Activated naive CD8-positive, alpha-beta T cell (primary cell): Measurements from ENCODE around the gene PLA2G2C.

ENCODE experiments used
- H3K27ac Mint-ChIP-seq: one replicate; pipeline ENCODE4 v1.8.0; 2021; ENCODE audit warnings: mixed read lengths
- H3K27me3 Mint-ChIP-seq: one replicate; pipeline ENCODE4 v1.8.0; 2021; ENCODE audit warnings: mixed read lengths
- H3K36me3 Mint-ChIP-seq: one replicate; pipeline ENCODE4 v1.8.0; 2021; ENCODE audit warnings: mixed read lengths
- H3K4me1 Mint-ChIP-seq: one replicate; pipeline ENCODE4 v1.8.0; 2021; ENCODE audit warnings: low read depth, mixed read lengths
- H3K4me3 Mint-ChIP-seq: one replicate; pipeline ENCODE4 v1.8.0; 2021; ENCODE audit warnings: mild to moderate bottlenecking, mixed read lengths
- H3K9me3 Mint-ChIP-seq: one replicate; pipeline ENCODE4 v1.8.0; 2021; ENCODE audit warnings: low read depth, mixed read lengths

Gene PLA2G2C

DNA sequence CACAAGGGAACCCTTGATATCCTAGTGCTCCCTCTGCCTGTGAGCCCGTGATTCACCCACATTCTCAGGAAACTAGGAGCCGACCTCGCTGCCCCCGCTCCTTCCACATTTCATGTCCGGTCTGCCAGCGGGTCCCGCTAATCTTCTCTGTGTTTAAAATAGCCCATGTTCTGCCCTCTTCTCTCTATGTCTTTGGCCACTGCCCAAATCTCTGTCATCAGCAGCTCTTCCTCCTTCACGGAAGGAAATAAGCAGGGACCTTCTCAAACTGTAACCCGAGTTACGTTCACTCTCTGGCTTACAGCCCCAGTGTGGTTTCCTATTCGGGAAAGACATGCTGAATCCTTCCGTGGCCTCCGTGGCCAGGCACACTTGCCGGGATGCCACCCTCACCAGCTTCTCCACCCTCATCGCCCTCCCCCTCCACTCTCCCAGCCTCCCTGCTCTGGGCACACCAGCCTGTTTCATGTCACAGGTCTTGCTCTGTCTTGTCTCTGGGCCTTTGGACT is 21.6 kb downstream of the PLA2G2C start:
- H3K27me3 Mint-ChIP-seq, result peaks cover 3% of the 10 kb centered on the region
- peaks cover 14% of the 10 kb centered on the region for H3K9me3 Mint-ChIP-seq
- H3K27ac Mint-ChIP-seq, result no peak overlapping the region
- peaks cover 12% of the 10 kb centered on the region for H3K36me3 Mint-ChIP-seq
- no peak overlapping the region for H3K4me3 Mint-ChIP-seq
- H3K4me1 Mint-ChIP-seq, result no peaks in the 10 kb centered on the region

DNA sequence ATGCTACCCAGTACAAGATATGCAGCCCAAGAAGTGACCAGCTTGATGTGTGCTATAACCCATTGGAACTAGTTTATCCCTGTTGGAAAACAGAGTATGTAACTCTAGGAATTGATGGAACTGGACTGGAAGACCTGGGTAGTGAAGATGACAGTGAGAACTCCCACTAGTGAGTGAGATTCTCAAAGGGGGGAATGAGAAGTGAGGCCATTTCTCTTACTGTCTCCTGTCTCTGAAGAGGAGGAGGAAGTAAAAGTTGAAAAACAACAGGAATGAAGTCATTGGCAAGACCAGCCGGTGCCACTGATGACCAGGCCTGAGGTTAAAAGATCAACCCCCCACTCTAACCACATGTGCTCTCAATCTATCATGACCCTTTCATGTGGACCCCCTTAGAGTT is 26.3 kb downstream of the PLA2G2C start:
- Mint-ChIP-seq H3K4me1 (no peaks in the 10 kb centered on the region), H3K27me3 (peaks cover under 1% of the 10 kb centered on the region), H3K27ac (no peak overlapping the region), H3K4me3 (no peak overlapping the region), H3K36me3 (peaks cover 9% of the 10 kb centered on the region), H3K9me3 (peaks cover 10% of the 10 kb centered on the region)

DNA sequence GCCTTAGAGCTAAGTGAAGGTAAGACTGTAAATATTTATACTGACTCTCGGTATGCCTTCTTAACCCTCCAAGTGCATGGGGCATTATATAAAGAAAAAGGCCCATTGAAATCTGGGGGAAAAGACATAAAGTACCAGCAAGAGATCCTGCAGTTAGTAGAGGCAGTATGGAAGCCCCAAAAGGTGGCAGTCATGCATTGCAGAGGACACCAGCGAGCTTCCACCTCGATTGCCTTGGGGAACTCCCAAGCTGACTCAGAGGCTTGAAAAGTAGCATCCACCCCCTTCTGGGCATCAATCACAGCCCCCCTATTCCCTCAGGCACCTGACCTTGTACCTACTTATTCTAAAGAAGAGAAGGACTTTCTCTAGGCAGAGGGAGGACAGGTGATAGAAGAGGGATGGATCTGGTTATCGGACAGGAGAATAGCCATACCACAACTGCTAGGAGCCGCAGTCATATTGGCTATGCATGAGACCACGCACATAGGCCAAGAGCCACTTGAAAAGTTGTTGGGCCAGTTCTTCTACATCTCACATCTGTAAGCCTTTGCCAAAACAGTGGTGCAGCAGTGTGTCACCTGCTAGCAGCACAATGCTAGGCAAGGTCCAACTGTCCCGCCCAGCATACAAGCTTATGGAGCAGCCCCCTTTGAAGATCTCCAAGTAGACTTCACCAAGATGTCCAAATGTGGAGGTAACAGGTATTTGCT is 27.8 kb downstream of the PLA2G2C start:
- Mint-ChIP-seq H3K27me3 (no peaks in the 10 kb centered on the region), H3K27ac (no peak overlapping the region), H3K9me3 (peaks cover 6% of the 10 kb centered on the region), H3K4me3 (no peak overlapping the region), H3K36me3 (peaks cover 8% of the 10 kb centered on the region), H3K4me1 (peaks cover 3% of the 10 kb centered on the region)

DNA sequence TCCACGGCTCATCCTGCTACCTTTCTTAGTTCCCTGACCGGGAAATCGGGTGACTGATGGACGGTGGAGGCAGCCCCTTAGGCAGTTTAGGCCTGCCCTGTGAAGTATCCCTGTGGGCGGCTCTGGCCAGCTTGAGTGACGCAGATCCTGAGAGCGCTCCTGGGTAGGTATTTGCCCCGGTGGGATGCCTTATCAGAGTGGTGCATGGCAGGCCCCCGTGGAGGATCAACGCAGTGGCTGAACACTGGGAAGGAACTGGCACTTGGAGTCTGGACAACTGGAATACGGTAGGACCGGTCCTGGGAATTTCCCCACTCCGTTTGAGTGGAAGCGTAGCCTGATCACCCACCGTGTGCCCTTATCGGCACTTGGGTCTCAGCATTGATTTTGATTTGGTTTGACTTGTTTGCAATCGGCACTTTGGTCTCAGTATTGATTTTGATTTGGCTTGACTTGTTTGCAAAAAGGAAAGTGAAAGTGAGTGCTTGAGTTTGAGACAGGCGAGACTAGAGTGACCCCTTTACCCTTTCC is 32.0 kb downstream of the PLA2G2C start:
- Mint-ChIP-seq H3K4me1 (peaks cover 5% of the 10 kb centered on the region), H3K4me3 (peak overlapping the region; percentile 30), H3K9me3 (no peaks in the 10 kb centered on the region), H3K36me3 (no peaks in the 10 kb centered on the region), H3K27ac (no peak overlapping the region), H3K27me3 (no peaks in the 10 kb centered on the region)

DNA sequence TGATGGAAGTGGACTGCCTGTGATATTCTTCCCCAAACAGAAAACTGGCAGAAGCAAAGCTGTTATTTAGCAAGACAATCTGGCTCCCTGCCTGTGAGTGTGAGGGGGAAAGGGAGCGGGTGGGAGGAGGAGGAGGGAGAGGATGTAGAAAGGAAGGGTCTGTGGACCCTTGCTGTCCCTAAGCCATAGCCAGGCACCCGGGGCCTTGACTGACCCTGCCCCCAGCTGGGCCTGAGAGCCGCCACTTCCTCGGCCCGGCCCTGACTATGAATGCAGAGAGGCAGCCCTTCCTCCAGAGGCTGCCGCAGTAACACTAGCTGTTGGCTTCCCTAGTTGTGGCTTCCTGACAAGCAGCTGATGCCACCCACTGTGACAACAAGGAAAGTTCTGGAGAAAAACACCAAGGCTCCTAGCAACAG is 33.3 kb downstream of the PLA2G2C start:
- Mint-ChIP-seq H3K9me3 (no peaks in the 10 kb centered on the region), H3K4me1 (peaks cover 5% of the 10 kb centered on the region), H3K36me3 (no peaks in the 10 kb centered on the region), H3K4me3 (no peak overlapping the region), H3K27me3 (no peaks in the 10 kb centered on the region), H3K27ac (no peak overlapping the region)

DNA sequence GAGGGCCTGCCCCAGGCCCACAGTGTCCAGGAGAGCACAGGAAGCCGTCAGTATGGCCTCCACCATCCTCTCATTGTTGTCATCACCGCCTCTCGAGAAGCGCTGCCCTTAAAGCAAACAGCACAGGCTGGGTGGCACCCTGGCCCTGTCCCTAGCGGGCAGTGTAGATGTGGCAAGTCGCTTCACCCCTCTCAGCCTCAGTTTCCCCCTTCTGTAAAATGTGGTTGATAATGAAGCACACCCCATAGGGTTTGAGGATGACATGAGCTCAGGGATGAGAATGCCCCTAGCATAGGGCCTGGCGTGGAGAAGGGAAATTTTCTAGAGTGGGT is 33.8 kb downstream of the PLA2G2C start:
- Mint-ChIP-seq H3K4me3 (no peak overlapping the region), H3K9me3 (no peaks in the 10 kb centered on the region), H3K4me1 (peaks cover 5% of the 10 kb centered on the region), H3K27ac (no peak overlapping the region), H3K27me3 (no peaks in the 10 kb centered on the region), H3K36me3 (no peaks in the 10 kb centered on the region)

DNA sequence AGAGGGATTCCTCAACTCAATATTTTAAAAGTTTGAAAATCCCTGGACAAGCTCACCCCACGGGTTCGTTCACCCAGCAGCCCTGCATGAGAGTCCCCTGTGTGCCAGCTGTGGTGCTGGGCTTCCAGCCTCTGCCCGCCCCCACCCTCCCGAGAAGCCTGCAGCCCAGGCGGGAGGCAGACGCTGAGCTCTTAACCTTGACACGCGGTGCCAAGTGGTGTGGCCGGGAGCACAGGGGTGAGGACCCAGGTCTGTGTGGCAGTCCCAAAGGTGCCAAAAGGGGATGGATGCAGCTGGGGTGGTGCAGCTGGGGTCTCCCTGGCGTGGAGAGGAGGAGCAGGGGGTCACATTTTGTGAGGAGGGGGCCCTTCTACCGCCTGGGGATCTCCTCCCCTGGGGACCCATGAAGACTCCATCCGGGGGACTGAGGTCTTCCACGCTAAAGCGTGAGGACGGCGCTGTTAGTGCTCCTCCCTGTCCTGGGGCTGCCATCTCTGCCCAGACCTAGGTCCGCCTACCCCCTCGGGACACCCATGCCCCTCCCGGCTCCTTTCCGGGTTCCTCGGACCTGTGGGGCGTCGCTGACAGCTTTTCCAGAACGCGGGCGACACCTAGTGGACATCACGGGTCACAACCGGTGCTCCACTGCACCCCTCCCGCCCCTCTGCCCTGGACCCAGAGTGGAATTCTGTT is 34.3 kb downstream of the PLA2G2C start:
- H3K27ac Mint-ChIP-seq, result no peak overlapping the region
- H3K4me3 Mint-ChIP-seq, result peak overlapping the region; percentile 78
- no peaks in the 10 kb centered on the region for H3K36me3 Mint-ChIP-seq
- H3K27me3 Mint-ChIP-seq, result no peaks in the 10 kb centered on the region
- H3K4me1 Mint-ChIP-seq, result peaks cover 5% of the 10 kb centered on the region
- no peaks in the 10 kb centered on the region for H3K9me3 Mint-ChIP-seq

DNA sequence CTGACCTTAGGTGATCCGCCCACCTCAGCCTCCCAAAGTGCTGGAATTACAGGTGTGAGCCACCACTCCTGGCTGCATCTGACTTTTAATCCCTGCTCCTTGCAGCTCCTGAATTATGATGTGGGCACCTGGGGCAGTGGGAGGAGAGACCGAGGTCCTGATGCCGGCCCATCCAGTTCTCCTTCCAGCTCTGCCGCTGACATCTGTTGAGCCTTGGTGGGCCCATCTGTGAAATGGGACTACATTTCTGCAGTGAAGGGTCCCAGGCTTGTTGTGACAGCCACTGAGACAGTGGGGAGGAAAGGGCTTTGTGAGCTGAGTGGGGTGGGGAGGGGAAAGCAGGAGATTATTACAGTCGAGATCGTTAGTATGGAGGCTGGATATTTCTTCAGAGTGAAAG is 35.3 kb downstream of the PLA2G2C start:
- no peak overlapping the region for H3K27ac Mint-ChIP-seq

DNA sequence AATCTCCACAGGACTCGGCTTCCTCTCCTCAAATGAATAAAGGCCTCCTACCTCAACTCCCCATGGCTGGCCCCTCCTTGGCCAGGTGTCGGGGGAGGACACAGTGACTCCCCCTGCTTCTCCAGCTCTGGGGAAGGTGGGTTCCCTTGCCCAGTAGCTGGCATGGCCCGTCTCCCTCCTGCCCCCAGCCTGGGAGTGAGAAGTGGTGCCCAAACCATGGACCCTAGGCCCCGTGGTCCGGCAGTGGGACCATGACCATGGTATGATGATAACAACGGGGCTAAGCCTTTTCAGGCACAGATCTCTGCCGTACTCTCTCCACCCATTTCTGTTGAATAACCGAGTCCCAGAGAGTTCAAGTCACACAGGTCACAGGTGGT is 36.0 kb downstream of the PLA2G2C start:
- H3K4me1 Mint-ChIP-seq, result peaks cover 5% of the 10 kb centered on the region
- no peaks in the 10 kb centered on the region for H3K36me3 Mint-ChIP-seq
- no peaks in the 10 kb centered on the region for H3K9me3 Mint-ChIP-seq
- H3K27ac Mint-ChIP-seq, result no peak overlapping the region
- no peaks in the 10 kb centered on the region for H3K27me3 Mint-ChIP-seq
- no peak overlapping the region for H3K4me3 Mint-ChIP-seq

More for the DNA sequence above, 35.3 kb downstream of the PLA2G2C start:
- no peaks in the 10 kb centered on the region for H3K27me3 Mint-ChIP-seq
- no peaks in the 10 kb centered on the region for H3K9me3 Mint-ChIP-seq
- H3K4me1 Mint-ChIP-seq, result peaks cover 5% of the 10 kb centered on the region
- no peak overlapping the region for H3K4me3 Mint-ChIP-seq
- H3K36me3 Mint-ChIP-seq, result no peaks in the 10 kb centered on the region

DNA sequence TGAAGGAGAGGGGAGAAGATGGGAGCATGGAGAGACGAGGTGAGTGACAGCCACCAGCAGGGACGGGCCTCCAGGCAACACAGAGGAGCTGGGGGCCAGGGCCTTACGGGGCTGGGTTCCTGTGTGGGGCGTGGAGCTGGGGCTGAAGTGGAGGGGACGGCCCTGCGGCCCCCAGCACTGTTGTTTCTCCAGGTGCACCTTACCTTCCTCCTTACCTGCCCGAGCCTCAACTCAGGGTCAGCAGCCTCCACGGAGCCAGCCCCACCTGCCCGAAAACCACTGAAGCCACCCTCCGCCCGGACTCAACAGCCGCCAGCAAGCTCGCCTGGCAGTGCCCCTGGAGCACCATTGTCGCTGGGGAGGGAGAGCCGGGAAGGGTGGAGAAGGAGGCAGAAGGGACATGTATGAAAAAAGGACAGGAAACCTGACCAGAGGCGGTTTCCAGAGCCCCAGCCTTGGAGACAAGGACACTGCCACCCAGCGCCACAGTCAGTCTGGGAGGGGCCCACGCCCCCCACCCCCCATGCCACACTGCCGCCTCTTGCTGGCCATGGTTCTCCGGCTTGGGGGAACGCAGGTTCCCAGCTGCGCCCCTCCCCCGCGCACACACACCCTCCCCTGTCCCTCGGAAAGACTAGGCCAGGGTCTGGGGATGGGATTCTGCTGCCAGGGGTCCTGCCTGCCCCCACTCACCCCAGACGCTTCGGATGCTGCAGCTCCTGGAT is 36.6 kb downstream of the PLA2G2C start:
- H3K36me3 Mint-ChIP-seq, result no peaks in the 10 kb centered on the region
- H3K4me3 Mint-ChIP-seq, result no peak overlapping the region
- H3K4me1 Mint-ChIP-seq, result peaks cover 4% of the 10 kb centered on the region
- H3K9me3 Mint-ChIP-seq, result no peaks in the 10 kb centered on the region
- no peaks in the 10 kb centered on the region for H3K27me3 Mint-ChIP-seq
- H3K27ac Mint-ChIP-seq, result no peak overlapping the region

DNA sequence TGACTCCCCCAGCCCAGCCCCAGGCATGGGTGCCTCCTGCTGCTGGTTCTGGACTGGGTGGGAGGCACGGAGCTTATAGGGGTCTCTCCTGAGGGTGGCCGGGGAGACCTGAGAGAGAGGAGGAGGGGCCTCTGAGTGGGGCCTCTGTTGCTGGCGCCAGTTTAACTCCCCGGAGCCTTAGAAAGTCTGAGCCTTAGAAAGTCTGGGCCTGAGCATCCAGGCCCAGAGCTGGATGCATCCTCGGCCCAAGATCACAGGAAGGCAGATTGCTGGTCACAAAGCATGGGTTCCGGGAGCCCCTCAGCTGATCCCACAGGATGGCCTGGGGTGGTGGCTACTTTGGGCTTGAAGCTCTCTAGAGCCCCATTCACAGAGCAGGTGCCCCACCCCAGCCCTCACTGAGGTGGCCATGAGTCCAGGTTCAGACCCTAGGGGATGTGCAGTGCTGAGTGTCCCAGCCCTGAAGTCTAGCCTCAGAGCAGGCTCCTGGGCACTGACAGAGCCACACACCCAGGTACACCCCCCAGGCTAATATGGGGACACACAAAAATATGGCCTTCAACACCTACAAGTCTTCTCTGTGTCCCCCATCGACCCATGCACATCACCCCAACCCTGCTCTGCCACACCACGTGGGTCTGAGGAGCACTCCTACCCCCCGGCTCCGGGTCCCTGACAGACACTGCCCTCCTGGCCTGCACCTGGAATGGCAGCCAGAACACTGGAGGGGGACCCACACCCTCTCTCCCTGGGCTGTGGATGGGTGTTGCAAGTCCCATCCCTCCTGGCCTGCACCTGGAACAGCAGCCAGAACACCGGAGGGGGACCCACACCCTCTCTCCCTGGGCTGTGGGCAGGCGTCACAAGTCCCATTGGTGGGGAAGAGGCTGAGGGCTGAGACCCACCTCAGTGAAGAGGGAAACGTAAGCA is 37.5 kb downstream of the PLA2G2C start:
- Mint-ChIP-seq H3K27ac (no peak overlapping the region), H3K27me3 (no peaks in the 10 kb centered on the region), H3K9me3 (no peaks in the 10 kb centered on the region), H3K4me1 (peaks cover 2% of the 10 kb centered on the region), H3K36me3 (no peaks in the 10 kb centered on the region), H3K4me3 (no peak overlapping the region)

DNA sequence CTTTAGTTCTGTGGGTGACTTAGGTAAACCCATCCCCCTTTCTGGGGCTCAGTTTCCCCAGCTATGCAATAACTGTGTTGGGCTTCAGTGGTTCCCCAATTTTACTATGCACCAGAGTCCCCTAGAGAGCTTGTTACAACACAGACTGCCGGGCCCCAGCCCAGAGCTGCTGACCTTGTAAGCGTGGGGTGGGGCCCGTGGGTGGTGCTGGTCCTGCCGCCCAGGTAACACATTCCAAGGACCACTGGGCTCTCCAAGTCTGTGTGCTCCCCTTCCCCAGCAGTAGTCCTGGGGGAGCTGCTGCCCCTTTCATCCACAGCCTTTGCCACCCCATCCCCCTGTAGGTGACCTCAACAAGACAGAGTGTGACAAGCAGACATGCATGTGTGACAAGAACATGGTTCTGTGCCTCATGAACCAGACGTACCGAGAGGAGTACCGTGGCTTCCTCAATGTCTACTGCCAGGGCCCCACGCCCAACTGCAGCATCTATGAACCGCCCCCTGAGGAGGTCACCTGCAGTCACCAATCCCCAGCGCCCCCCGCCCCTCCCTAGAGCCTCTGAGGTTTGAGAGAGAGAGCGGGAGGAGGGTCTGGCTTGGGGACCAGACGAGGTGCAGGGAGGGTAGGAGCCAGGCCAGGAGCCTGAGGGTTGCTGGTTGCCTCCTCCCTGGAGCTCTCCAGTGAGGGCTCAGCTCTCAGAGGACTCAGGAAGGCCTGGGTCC is 38.3 kb downstream of the PLA2G2C start:
- no peak overlapping the region for H3K4me3 Mint-ChIP-seq
- H3K27ac Mint-ChIP-seq, result no peak overlapping the region
- H3K9me3 Mint-ChIP-seq, result no peaks in the 10 kb centered on the region
- peaks cover 2% of the 10 kb centered on the region for H3K4me1 Mint-ChIP-seq
- H3K27me3 Mint-ChIP-seq, result no peaks in the 10 kb centered on the region
- H3K36me3 Mint-ChIP-seq, result no peaks in the 10 kb centered on the region

DNA sequence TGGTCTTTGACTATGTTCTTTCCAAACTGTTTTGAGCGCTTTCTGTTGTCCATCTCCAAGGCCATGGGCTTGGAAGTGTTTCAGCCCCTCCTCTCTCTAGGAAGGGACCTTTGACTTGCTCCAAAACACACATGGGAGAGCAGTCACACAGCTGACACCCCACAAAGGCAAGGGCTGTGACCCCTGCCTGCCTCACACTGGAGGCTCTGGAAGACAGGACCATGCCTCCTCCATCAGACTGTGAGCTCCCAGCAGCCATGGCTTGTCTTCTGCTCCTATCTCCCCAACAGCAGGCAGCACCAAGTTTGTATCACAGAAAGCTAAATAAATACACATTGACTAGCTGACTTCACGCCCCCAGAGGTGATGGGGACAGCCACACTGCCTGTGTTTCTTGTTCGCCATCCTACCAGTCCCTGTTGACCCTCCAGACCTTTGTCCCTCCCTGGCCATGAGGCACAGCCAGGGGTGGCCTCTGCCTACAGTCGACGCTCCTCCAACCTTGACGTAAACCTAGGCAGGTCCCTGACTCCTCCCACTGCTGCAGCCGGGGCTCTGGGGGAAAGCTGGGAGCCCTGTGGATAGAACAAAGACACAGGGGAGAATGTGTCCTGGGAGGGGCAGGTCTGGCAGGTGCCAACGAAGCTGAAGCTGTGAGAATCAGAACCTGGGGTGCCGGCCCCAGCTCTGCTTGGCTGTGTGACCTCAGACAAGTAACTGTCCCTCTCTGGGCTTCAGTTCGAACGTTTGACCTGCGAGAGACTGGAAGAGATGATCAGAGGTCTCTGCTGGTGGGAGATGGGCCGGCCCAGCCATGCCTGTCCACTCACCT is 42.4 kb downstream of the PLA2G2C start:
- H3K9me3 Mint-ChIP-seq, result no peaks in the 10 kb centered on the region
- H3K27me3 Mint-ChIP-seq, result peaks cover under 1% of the 10 kb centered on the region
- no peak overlapping the region for H3K4me3 Mint-ChIP-seq
- H3K27ac Mint-ChIP-seq, result no peak overlapping the region
- H3K4me1 Mint-ChIP-seq, result no peaks in the 10 kb centered on the region
- no peaks in the 10 kb centered on the region for H3K36me3 Mint-ChIP-seq
